RWPE1 (cell line): ENCODE data around the gene XRCC5.

ENCODE experiments used
- CTCF ChIA-PET: fragments of 350-600 bp; sonication (Branson Sonifier 250); formaldehyde crosslinking; extraction: SDS; loops from one replicate; lab custom pipeline; 2021; lab: Yijun Ruan, JAX
- POLR2A ChIA-PET: fragments of 400-600 bp; formaldehyde crosslinking; extraction: SDS; loops from one replicate; lab custom pipeline; 2020; ENCODE audit warnings: antibody characterized with exemption; ENCODE audit not compliant: low non-redundant PET; lab: Yijun Ruan, JAX
- DNase-seq: peaks from one replicate; pipeline ENCODE4 v3.0.0; 2012; ENCODE audit warnings: low spot score
- H3K27ac ChIP-seq: fragments of 450-650 bp; 2 replicates; pipeline ENCODE4 v1.5.1; 2017
- TF ChIP-seq, protein P1 (sequence below): fragments of 450-650 bp; conservative IDR thresholded peaks from 2 replicates; pipeline ENCODE4 v1.5.1; 2017; ENCODE audit warnings: low read depth, mild to moderate bottlenecking

XRCC5 gene

GRCh38 chr2:216098421-216099334, 10.5 kb upstream of the XRCC5 start:
- CTCF ChIA-PET, result no interaction called here
- TF ChIP-seq, protein P1, sequence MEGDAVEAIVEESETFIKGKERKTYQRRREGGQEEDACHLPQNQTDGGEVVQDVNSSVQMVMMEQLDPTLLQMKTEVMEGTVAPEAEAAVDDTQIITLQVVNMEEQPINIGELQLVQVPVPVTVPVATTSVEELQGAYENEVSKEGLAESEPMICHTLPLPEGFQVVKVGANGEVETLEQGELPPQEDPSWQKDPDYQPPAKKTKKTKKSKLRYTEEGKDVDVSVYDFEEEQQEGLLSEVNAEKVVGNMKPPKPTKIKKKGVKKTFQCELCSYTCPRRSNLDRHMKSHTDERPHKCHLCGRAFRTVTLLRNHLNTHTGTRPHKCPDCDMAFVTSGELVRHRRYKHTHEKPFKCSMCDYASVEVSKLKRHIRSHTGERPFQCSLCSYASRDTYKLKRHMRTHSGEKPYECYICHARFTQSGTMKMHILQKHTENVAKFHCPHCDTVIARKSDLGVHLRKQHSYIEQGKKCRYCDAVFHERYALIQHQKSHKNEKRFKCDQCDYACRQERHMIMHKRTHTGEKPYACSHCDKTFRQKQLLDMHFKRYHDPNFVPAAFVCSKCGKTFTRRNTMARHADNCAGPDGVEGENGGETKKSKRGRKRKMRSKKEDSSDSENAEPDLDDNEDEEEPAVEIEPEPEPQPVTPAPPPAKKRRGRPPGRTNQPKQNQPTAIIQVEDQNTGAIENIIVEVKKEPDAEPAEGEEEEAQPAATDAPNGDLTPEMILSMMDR, result no peak
- H3K27ac ChIP-seq, result no peak overlapping the region
- DNase-seq, result no peak
- POLR2A ChIA-PET, result no interaction called here

DNA sequence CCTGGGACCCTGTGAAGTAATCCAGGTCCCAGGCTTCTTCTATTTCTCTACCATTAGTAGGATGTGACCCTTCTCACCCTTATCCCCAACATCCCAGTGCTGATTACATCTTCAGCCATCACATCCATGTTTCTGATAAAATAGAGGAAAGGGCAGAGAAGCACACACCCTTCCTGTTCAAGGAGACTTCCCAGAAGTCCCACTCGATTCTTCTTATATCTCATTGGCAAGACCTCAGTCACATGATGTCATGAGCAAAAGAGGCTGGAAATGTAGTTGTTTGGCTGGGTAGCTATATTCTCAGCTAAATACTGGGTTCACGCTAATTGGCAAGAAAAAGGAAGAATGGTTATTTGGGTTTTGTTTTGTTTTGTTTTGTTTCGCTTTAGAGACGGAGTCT, 8.0 kb upstream of the XRCC5 start:
- TF ChIP-seq, protein P1, result no peak
- ChIA-PET CTCF (no interaction called here), POLR2A (no interaction called here)
- H3K27ac ChIP-seq, result no peak overlapping the region
- DNase-seq, result no peak

GRCh38 chr2:216103213-216103612, 5.9 kb upstream of the XRCC5 start:
- ChIA-PET CTCF (no interaction called here), POLR2A (no interaction called here)
- TF ChIP-seq, protein P1, result no peak
- no peak for DNase-seq
- no peak overlapping the region for H3K27ac ChIP-seq

DNA sequence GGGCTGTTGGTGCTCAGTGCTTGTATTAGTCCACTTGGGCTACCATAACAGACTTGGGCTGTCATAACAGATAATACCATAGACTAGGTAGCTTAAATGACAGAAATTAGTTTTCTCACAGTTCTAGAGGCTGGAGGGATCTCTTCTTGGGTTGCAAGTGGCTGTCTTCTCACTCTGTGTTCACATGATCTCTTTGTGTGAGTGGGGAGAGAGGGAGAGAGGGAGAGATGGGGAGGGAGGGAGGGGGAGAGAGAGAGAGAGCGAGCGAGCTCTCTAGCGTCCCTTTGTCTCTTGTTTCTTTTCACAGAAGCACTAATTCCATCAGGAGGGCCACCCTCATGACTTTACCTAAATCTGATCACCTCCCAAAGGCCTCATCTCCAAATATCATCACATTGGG, 4.5 kb upstream of the XRCC5 start:
- H3K27ac ChIP-seq, result no peak overlapping the region
- TF ChIP-seq, protein P1, result no peak
- ChIA-PET POLR2A (no interaction called here), CTCF (interaction anchor here (0.6 kb wide), 1 partner anchor 49 kb away, joined by 3 read pairs; no protein-coding TSS in a partner anchor)
- DNase-seq, result no peak

GRCh38 chr2:216107320-216107719, 1.8 kb upstream of the XRCC5 start:
- no peak for DNase-seq
- ChIA-PET POLR2A (no interaction called here), CTCF (interaction anchor here (0.5 kb wide), 1 partner anchor 157 kb away, joined by 3 read pairs; no protein-coding TSS in a partner anchor)
- TF ChIP-seq, protein P1, result no peak
- H3K27ac ChIP-seq, result peak overlapping the region; percentile 43

- H3K27ac ChIP-seq, result peak overlapping the region; percentile 43
- TF ChIP-seq, protein P1, result no peak
- ChIA-PET CTCF (no interaction called here), POLR2A (interaction anchor here (1.9 kb wide), 1 partner anchor 26 kb away, joined by 8 read pairs; the partner anchor contains the start of genes PECR and TMEM169)
- no peak for DNase-seq
Measured at GRCh38 chr2:216107760-216108159, 1.4 kb upstream of the XRCC5 start.
